Measurements from ENCODE around the gene ADPRHL1.

Gene ADPRHL1

DNA sequence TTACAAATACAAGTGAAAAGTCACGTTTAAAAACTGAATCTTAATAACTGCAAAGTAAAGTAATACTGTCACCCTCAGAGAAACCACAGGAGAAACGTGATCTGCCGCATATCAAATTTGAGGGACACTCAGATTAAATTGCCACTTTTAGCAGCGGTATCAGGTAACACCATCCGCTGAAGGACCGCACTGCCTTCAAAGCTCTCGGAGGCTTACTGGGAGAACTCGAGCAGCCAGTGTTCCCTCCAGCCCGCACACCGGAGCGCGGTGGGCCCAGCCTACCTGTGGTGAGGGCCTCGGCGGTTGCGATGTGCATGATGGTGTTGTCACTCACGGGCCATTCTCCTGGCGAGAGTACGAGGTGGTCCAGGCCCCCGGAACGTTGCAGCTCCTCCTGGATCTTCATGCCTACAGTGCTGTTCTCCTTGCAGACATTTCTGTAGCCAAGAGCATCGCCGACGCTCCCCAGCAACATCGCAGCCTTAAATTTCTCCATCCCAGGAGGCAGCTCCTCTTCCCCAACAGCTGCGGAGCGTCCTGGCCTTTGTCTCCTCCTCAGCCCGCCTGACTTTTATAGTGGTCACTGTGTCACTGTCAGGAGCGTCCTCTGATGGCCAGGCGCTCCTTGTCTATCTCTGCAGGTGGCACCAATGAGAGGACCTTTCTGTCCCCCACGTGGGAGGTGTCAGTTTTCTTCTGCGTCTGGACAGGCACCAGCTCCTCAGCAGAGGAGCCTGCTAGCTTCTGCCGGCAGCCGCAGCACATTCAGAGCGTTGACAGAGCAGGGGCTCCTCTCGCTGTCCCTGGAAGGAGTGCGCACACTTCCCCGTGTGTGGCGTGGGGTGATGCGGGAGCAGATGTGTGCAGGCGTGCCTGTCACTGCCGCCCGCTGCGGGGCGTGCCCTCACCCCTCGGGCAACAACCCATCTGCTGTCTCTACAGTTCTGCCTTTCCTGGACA is at the start of gene ADPRHL1:
Gene ADPRHL1, minus strand, starts transcription at position 547 of the 960 bp plus-strand sequence. Its CDS starts 51 bp downstream, at position 496.
- no peak for TF ChIP-seq CREB1 (IDR thresholded peaks at IDR 0.05; ENCODE audit: low read depth)
- no peak for TF ChIP-seq TAF1 (IDR thresholded peaks at IDR 0.05; ENCODE audit: low read depth)
- no peak for TF ChIP-seq TCF12 (IDR thresholded peaks at IDR 0.05; ENCODE audit: low read depth)
- TF ChIP-seq USF1 (IDR thresholded peaks at IDR 0.05), result no peak
- no peak for TF ChIP-seq EP300 (IDR thresholded peaks at IDR 0.05; ENCODE audit: borderline replicate concordance)
- TF ChIP-seq, protein P1, sequence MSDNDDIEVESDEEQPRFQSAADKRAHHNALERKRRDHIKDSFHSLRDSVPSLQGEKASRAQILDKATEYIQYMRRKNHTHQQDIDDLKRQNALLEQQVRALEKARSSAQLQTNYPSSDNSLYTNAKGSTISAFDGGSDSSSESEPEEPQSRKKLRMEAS (IDR thresholded peaks at IDR 0.05), result no peak
- TF ChIP-seq NFIC (IDR thresholded peaks at IDR 0.05), result no peak
- no peak for TF ChIP-seq CEBPB (IDR thresholded peaks at IDR 0.05)
- TF ChIP-seq FOXM1 (IDR thresholded peaks at IDR 0.05; ENCODE audit: borderline replicate concordance, low read depth), result no peak
- TF ChIP-seq YY1 (IDR thresholded peaks at IDR 0.05; ENCODE audit: low read depth), result no peak
- TF ChIP-seq TEAD4 (IDR thresholded peaks at IDR 0.05), result no peak
- TF ChIP-seq ZBTB7A (IDR thresholded peaks at IDR 0.05; ENCODE audit: low read depth), result no peak
- no peak for TF ChIP-seq RAD21 (IDR thresholded peaks at IDR 0.05; ENCODE audit: low read depth)
- TF ChIP-seq EGR1 (IDR thresholded peaks at IDR 0.05), result no peak
- TF ChIP-seq, protein P2, sequence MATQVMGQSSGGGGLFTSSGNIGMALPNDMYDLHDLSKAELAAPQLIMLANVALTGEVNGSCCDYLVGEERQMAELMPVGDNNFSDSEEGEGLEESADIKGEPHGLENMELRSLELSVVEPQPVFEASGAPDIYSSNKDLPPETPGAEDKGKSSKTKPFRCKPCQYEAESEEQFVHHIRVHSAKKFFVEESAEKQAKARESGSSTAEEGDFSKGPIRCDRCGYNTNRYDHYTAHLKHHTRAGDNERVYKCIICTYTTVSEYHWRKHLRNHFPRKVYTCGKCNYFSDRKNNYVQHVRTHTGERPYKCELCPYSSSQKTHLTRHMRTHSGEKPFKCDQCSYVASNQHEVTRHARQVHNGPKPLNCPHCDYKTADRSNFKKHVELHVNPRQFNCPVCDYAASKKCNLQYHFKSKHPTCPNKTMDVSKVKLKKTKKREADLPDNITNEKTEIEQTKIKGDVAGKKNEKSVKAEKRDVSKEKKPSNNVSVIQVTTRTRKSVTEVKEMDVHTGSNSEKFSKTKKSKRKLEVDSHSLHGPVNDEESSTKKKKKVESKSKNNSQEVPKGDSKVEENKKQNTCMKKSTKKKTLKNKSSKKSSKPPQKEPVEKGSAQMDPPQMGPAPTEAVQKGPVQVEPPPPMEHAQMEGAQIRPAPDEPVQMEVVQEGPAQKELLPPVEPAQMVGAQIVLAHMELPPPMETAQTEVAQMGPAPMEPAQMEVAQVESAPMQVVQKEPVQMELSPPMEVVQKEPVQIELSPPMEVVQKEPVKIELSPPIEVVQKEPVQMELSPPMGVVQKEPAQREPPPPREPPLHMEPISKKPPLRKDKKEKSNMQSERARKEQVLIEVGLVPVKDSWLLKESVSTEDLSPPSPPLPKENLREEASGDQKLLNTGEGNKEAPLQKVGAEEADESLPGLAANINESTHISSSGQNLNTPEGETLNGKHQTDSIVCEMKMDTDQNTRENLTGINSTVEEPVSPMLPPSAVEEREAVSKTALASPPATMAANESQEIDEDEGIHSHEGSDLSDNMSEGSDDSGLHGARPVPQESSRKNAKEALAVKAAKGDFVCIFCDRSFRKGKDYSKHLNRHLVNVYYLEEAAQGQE (IDR thresholded peaks at IDR 0.05; ENCODE audit: low read depth), result no peak

- TF ChIP-seq YY1 (IDR thresholded peaks at IDR 0.05; ENCODE audit: low read depth) (no peak), CREB1 (IDR thresholded peaks at IDR 0.05; ENCODE audit: low read depth) (no peak), RAD21 (IDR thresholded peaks at IDR 0.05; ENCODE audit: low read depth) (no peak), EP300 (IDR thresholded peaks at IDR 0.05; ENCODE audit: borderline replicate concordance) (no peak)
Observed at GRCh38 chr13:113502686-113503085, 49.4 kb upstream of the ADPRHL1 start.

DNA sequence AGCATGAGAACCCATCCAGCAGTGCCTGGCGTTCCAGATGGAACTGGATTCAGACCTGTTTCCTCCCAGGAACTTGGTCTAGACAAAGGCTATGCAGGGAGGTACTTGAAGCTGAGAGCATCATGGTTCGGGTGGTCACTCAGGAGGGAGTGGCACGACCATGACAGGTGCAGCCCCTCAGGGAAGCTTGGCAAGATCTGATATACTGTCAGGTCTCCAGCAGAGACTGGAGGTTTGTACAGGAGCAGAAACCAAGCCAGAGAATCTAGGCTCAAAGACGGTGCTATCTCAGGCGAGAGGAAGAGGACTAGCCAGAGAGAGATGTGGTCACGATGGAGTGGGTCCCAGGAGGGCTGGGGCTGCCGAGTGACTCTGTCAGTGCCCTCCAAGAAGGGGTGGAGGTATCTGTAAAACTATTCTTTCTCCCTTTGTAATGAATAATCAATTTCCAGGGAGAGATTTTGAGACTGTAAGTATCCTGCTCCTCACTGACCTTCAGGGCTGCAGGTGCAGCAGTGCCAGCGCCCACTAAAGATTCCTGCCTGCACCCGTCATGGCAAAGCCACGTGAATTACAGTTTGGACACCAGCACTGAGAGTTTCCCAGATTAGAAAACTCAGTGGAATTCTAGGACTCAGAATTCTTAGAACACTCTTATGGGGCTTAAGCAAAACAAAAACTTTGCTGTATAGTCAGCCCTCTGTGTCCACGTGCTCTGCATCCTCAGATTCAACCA is 47.4 kb upstream of the ADPRHL1 start:
- no peak for TF ChIP-seq EGR1 (IDR thresholded peaks at IDR 0.05)
- TF ChIP-seq, protein P1 (IDR thresholded peaks at IDR 0.05), result no peak
- TF ChIP-seq ZBTB7A (IDR thresholded peaks at IDR 0.05; ENCODE audit: low read depth), result no peak
- TF ChIP-seq TEAD4 (IDR thresholded peaks at IDR 0.05), result no peak
- no peak for TF ChIP-seq USF1 (IDR thresholded peaks at IDR 0.05)
- TF ChIP-seq RAD21 (IDR thresholded peaks at IDR 0.05; ENCODE audit: low read depth), result no peak
- no peak for TF ChIP-seq YY1 (IDR thresholded peaks at IDR 0.05; ENCODE audit: low read depth)
- TF ChIP-seq FOXM1 (IDR thresholded peaks at IDR 0.05; ENCODE audit: borderline replicate concordance, low read depth), result no peak
- TF ChIP-seq, protein P2 (IDR thresholded peaks at IDR 0.05; ENCODE audit: low read depth), result no peak
- no peak for TF ChIP-seq CREB1 (IDR thresholded peaks at IDR 0.05; ENCODE audit: low read depth)
- TF ChIP-seq CEBPB (IDR thresholded peaks at IDR 0.05), result no peak

- TF ChIP-seq USF1 (IDR thresholded peaks at IDR 0.05), result no peak
- TF ChIP-seq, protein P2 (IDR thresholded peaks at IDR 0.05; ENCODE audit: low read depth), result no peak
- no peak for TF ChIP-seq RAD21 (IDR thresholded peaks at IDR 0.05; ENCODE audit: low read depth)
- TF ChIP-seq, protein P1 (IDR thresholded peaks at IDR 0.05), result no peak
- TF ChIP-seq YY1 (IDR thresholded peaks at IDR 0.05; ENCODE audit: low read depth), result no peak
- TF ChIP-seq CREB1 (IDR thresholded peaks at IDR 0.05; ENCODE audit: low read depth), result no peak
- no peak for TF ChIP-seq TAF1 (IDR thresholded peaks at IDR 0.05; ENCODE audit: low read depth)
- TF ChIP-seq ZBTB7A (IDR thresholded peaks at IDR 0.05; ENCODE audit: low read depth), result no peak
- TF ChIP-seq FOXM1 (IDR thresholded peaks at IDR 0.05; ENCODE audit: borderline replicate concordance, low read depth), result no peak
- no peak for TF ChIP-seq EGR1 (IDR thresholded peaks at IDR 0.05)
- TF ChIP-seq TEAD4 (IDR thresholded peaks at IDR 0.05), result no peak
- TF ChIP-seq TCF12 (IDR thresholded peaks at IDR 0.05; ENCODE audit: low read depth), result no peak
- no peak for TF ChIP-seq CEBPB (IDR thresholded peaks at IDR 0.05)
- TF ChIP-seq NFIC (IDR thresholded peaks at IDR 0.05), result no peak
- no peak for TF ChIP-seq EP300 (IDR thresholded peaks at IDR 0.05; ENCODE audit: borderline replicate concordance)
Observed at GRCh38 chr13:113499936-113500335, 46.6 kb upstream of the ADPRHL1 start.
